GM12891 (cell line): ENCODE measurements around the gene PCED1B.
"Not testable (repeated sequence)": the region's sequence is repeated elsewhere in the genome, so short reads cannot be mapped to it uniquely, and the experiment has no call there.

Source experiments
- DNase-seq: peaks from one replicate; pipeline ENCODE4 v3.0.0; 2011; ENCODE audit warnings: low spot score; ENCODE audit not compliant: insufficient read length
- FAIRE-seq: peaks from 2 replicates; lab custom pipeline; 2011; peaks lifted over from hg19 to GRCh38; lab: Jason Lieb, UNC
- PAX5 ChIP-seq: IDR thresholded peaks from 2 replicates; pipeline ENCODE4 v1.6.1; 2011; ENCODE audit warnings: low read length, moderate library complexity, mild to moderate bottlenecking; ENCODE audit not compliant: insufficient read depth, severe bottlenecking
- POLR2A ChIP-seq: IDR thresholded peaks from 2 replicates; pipeline ENCODE4 v1.6.1; 2011; ENCODE audit warnings: low read depth, low read length, control low read depth
- POLR2AphosphoS5 ChIP-seq: IDR thresholded peaks from 2 replicates; pipeline ENCODE4 v1.6.1; 2011; ENCODE audit warnings: low read depth, low read length, control low read depth
- POU2F2 ChIP-seq: IDR thresholded peaks from 2 replicates; pipeline ENCODE4 v1.6.1; 2011; ENCODE audit warnings: low read depth, mild to moderate bottlenecking, control low read depth, low read length, moderate library complexity
- SPI1 ChIP-seq: IDR thresholded peaks from 2 replicates; pipeline ENCODE4 v1.6.1; 2011; ENCODE audit warnings: low read depth, low read length, control low read depth
- TAF1 ChIP-seq: IDR thresholded peaks from 2 replicates; pipeline ENCODE4 v1.6.1; 2011; ENCODE audit warnings: low read depth, low read length, control low read depth

PCED1B gene

GRCh38 chr12:47277972-47278448 lies 198.6 kb downstream of the PCED1B start:
- FAIRE-seq (no peak), DNase-seq (no peak)
- no peak for TF ChIP-seq POLR2A
- no peak for TF ChIP-seq POU2F2
- no peak for TF ChIP-seq SPI1
- TF ChIP-seq PAX5, result no peak
- no peak for TF ChIP-seq POLR2AphosphoS5
- TF ChIP-seq TAF1, result no peak

- FAIRE-seq, result not testable (repeated sequence)
Measured at GRCh38 chr12:47279758-47280157, 200.3 kb downstream of the PCED1B start.

GRCh38 chr12:47280543-47281300 lies 201.3 kb downstream of the PCED1B start:
- DNase-seq (no peak), FAIRE-seq (no peak)
- no peak for TF ChIP-seq TAF1
- no peak for TF ChIP-seq PAX5
- TF ChIP-seq POU2F2, result no peak
- no peak for TF ChIP-seq POLR2A
- no peak for TF ChIP-seq POLR2AphosphoS5
- no peak for TF ChIP-seq SPI1

More at GRCh38 chr12:47279758-47280157, 200.3 kb downstream of the PCED1B start:
- not testable (repeated sequence) for DNase-seq

GRCh38 chr12:47281667-47282171 lies 202.3 kb downstream of the PCED1B start:
- DNase-seq (no peak), FAIRE-seq (no peak)
- no peak for TF ChIP-seq POU2F2
- TF ChIP-seq PAX5, result no peak
- no peak for TF ChIP-seq SPI1
- TF ChIP-seq POLR2AphosphoS5, result no peak
- no peak for TF ChIP-seq TAF1
- no peak for TF ChIP-seq POLR2A

- TF ChIP-seq PAX5 (no peak), TAF1 (no peak), POLR2A (no peak), POLR2AphosphoS5 (no peak), POU2F2 (no peak), SPI1 (no peak)
- DNase-seq, result no peak
- no peak for FAIRE-seq
Measured at GRCh38 chr12:47282206-47282605, 202.8 kb downstream of the PCED1B start.
